Lung (tissue), 12 donors: Measurements from ENCODE around the gene DENND2A. TPM values are rescaled to one million over a fixed set of nuclear protein-coding genes. Genes with fewer than 3 reads are reported as not detected.
A peak's percentile ranks its signal among the peaks of the same experiment; 100 is the strongest.

Source experiments
- ATAC-seq: fragments of 200-7000 bp; cut with Tn5 transposase; one replicate; pipeline ENCODE4 v1.9.1; 2020; ENCODE audit warnings: moderate number of reproducible peaks; ENCODE audit not compliant: insufficient read depth, low FRiP score
- DNase-seq, 3 donors: peaks; one replicate each; pipeline ENCODE4 v3.0.0-alpha.2; 2013 to 2017
- H3K27ac ChIP-seq, 2 donors: one replicate each; pipeline ENCODE4 v1.5.1; 2013; ENCODE audit warnings: mild to moderate bottlenecking in 2 of 2, moderate library complexity in 2 of 2, control low read depth in 1 of 2, inconsistent platforms in 1 of 2, low read depth in 1 of 2, low read length in 1 of 2
- H3K27me3 ChIP-seq, 3 donors: one replicate each; pipeline ENCODE4 v1.5.1; 2013; ENCODE audit warnings: low read length in 2 of 3; ENCODE audit not compliant: control insufficient read depth in 3 of 3, insufficient read depth in 3 of 3
- H3K36me3 ChIP-seq, 4 donors: one replicate each; pipeline ENCODE4 v1.5.1; 2013; ENCODE audit warnings: low read length in 4 of 4, mild to moderate bottlenecking in 1 of 4, moderate library complexity in 1 of 4; ENCODE audit not compliant: control insufficient read depth in 4 of 4, insufficient read depth in 4 of 4
- H3K4me1 ChIP-seq, 5 donors: one replicate each; pipeline ENCODE4 v1.5.1; 2013; ENCODE audit warnings: low read length in 5 of 5, mild to moderate bottlenecking in 2 of 5, moderate library complexity in 1 of 5; ENCODE audit not compliant: control insufficient read depth in 5 of 5, insufficient read depth in 5 of 5
- H3K4me3 ChIP-seq: one replicate; pipeline ENCODE4 v1.5.1; 2013; ENCODE audit warnings: mild to moderate bottlenecking, control low read depth, moderate library complexity
- H3K9ac ChIP-seq, 2 donors: one replicate each; pipeline ENCODE4 v1.5.1; 2013; ENCODE audit warnings: low read length in 2 of 2, control low read depth in 1 of 2; ENCODE audit not compliant: insufficient read depth in 1 of 2
- H3K9me3 ChIP-seq, 4 donors: one replicate each; pipeline ENCODE4 v1.5.1; 2013; ENCODE audit warnings: low read length in 3 of 4, mild to moderate bottlenecking in 1 of 4, moderate library complexity in 1 of 4; ENCODE audit not compliant: control insufficient read depth in 4 of 4, insufficient read depth in 3 of 4
- WGBS, 2 donors: extraction: QIAGEN DNeasy Blood & Tissue Kit; methylation state at CpG; one replicate each; pipeline ENCODE4 v1.1.7; 2013; 5-methylcytosine and 5-hydroxymethylcytosine counted together
- polyA plus RNA-seq, 2 donors: library from polyadenylated mRNA; stranded (reverse); fragments of 200-250 nt; gene quantifications; one replicate each; pipeline ENCODE4 v1.2.1, GENCODE V29; 2013
- total RNA-seq, 2 donors: library from RNA; depleted of rRNA in 1 of 2; stranded (reverse); fragments of >200 nt in 1 of 2; gene quantifications; one replicate each; pipeline ENCODE4 v1.2.1, GENCODE V29; 2014 to 2021
- TF ChIP-seq, protein P1 (sequence below): IDR thresholded peaks from 2 replicates; pipeline ENCODE4 v1.5.1; 2012; ENCODE audit warnings: mild to moderate bottlenecking; ENCODE audit errors: control extremely low read depth, extremely low read depth
- donor health status: control.
- donor health status: control.
- donor health status: Bipolar disorder and iron deficiency.
- donor health status: healthy.
- donor health status: DM: yes; HTN: yes; CAD: no.

DENND2A gene
- total and polyA plus RNA-seq, 4 donors: 4.1 to 32.4 (median 9.7) TPM

DNA sequence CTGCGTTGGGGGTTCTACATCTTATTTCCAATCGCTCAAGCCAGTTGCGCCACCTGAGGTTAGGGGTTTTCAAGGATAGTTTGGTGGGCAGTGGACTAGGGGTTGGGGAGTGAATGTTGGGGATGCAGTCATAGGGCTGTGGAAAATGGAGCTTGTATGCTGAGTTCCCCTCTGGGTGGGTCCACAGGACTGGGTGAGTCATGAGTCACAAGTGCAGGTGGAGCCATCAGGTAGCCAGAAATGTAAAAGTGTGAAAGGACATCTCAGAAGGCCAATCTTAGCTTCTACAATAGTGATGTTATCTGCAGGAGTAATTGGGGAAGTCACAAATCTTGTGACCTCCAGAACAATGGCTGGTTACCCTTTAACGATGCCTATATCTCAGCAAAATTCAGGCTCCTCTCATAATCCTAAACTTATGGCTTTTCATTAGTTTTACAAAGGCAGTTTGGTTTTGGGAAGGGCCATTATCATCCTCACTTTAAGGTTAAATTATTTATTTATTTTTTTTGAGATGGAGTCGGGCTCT lies 143.3 kb downstream of the DENND2A start:
- no peak for ATAC-seq
- TF ChIP-seq, protein P1, sequence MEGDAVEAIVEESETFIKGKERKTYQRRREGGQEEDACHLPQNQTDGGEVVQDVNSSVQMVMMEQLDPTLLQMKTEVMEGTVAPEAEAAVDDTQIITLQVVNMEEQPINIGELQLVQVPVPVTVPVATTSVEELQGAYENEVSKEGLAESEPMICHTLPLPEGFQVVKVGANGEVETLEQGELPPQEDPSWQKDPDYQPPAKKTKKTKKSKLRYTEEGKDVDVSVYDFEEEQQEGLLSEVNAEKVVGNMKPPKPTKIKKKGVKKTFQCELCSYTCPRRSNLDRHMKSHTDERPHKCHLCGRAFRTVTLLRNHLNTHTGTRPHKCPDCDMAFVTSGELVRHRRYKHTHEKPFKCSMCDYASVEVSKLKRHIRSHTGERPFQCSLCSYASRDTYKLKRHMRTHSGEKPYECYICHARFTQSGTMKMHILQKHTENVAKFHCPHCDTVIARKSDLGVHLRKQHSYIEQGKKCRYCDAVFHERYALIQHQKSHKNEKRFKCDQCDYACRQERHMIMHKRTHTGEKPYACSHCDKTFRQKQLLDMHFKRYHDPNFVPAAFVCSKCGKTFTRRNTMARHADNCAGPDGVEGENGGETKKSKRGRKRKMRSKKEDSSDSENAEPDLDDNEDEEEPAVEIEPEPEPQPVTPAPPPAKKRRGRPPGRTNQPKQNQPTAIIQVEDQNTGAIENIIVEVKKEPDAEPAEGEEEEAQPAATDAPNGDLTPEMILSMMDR: no peak
- H3K9me3 ChIP-seq: no peaks in the 10 kb centered on the region
- H3K4me3 ChIP-seq: no peak overlapping the region
- H3K9ac ChIP-seq: no peak overlapping the region
- DNase-seq: no peak
- no peaks in the 10 kb centered on the region for H3K27me3 ChIP-seq
- 74% methylated on average over 5 of the region's 5 CpGs for WGBS, 2 donors
- H3K27ac ChIP-seq: no peak overlapping the region
- H3K4me1 ChIP-seq: peaks cover 0 to 2% (median 0%) of the 10 kb centered on the region in 5 donors
- no peaks in the 10 kb centered on the region for H3K36me3 ChIP-seq

DNA sequence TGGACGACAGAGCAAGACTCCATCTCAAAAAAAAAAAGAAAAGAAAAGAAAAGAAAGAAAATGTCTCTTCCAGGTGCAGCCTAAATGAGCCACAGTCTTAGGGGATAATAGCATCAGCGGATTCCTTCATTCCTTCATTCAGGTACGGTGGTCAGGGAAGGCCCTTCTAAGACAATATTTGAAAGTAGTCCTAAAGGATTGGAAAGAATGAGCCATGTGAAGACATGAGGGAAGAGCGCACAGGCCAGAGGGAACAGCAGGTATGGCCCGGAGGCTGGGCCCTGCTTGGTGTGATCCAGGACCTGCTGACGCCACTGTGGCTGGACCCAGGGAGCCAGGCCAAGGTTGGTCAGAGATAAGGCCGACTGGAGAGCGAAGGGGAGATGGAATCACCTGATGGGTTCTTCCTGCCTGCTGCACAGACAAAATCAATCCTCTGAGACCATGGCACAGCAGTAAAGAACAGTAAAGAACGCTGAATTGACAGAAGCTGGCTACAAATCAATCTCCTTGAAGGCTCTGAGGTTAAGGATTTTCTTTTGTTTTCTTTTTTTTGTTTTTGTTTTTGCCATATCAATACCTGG lies 145.0 kb downstream of the DENND2A start:
- no peak overlapping the region for H3K9ac ChIP-seq
- TF ChIP-seq, protein P1: no peak
- no peaks in the 10 kb centered on the region for H3K36me3 ChIP-seq
- H3K4me3 ChIP-seq: no peak overlapping the region
- no peak for DNase-seq
- no peaks in the 10 kb centered on the region for H3K9me3 ChIP-seq
- 91% methylated on average over 8 to 9 of the region's 9 CpGs for WGBS, 2 donors
- ATAC-seq: no peak
- no peak overlapping the region for H3K27ac ChIP-seq
- no peaks in the 10 kb centered on the region for H3K4me1 ChIP-seq
- H3K27me3 ChIP-seq: no peaks in the 10 kb centered on the region

DNA sequence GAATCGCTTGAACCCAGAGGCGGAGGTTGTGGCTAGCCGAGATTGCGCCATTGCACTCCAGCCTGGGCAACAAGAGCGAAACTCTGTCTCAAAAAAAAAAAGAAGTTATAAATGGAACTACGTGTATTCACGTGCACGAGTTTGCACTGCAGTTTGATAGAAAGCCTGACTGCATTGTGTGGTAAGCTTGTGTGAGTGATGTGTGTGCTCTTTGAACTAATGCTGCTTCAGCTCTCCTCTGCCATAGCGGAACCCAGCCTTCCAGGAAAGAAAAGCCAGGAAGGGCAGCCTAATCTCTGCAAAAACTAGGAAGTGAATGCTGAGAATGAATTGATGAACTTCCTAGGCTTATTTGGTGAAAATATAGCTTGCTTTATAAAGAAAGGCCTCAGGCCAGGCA lies 145.7 kb downstream of the DENND2A start:
- peak; percentile 70 for ATAC-seq
- WGBS, 2 donors: 73 to 76% methylated on average over 9 of the region's 9 CpGs
- TF ChIP-seq, protein P1: no peak

DNA sequence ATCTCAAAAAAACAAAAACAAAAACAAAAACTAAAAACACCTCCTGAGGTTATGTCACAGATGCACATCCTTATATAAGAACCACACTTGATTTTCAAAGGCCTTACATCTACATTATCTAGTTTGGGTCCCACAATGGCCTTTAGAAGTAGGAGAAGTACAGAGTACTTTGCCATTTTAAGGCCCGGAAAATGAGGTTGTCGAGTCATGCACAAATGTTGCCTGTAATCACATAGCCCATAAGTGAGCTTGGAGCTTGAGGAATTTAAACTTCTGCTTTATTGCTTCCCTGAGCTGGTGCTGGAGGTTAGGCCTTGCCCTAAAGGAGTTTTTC lies 151.6 kb downstream of the DENND2A start:
- Histone ChIP-seq H3K27me3 (no peaks in the 10 kb centered on the region), H3K36me3 (no peaks in the 10 kb centered on the region), H3K4me1 (peaks cover 0 to 1% (median 0%) of the 10 kb centered on the region in 5 donors), H3K4me3 (no peak overlapping the region), H3K9me3 (no peaks in the 10 kb centered on the region), H3K27ac (no peak overlapping the region), H3K9ac (no peak overlapping the region)
- 33 to 72% methylated on average over 2 of the region's 2 CpGs for WGBS, 2 donors
- ATAC-seq (no peak), DNase-seq (no peak)
- TF ChIP-seq, protein P1: no peak

More for the DNA sequence above, 145.7 kb downstream of the DENND2A start:
- no peaks in the 10 kb centered on the region for H3K4me1 ChIP-seq
- no peak overlapping the region for H3K27ac ChIP-seq
- peak in 1 of 3 donors; percentile 18 for DNase-seq
- no peak overlapping the region for H3K4me3 ChIP-seq
- no peaks in the 10 kb centered on the region for H3K27me3 ChIP-seq
- H3K9me3 ChIP-seq: no peaks in the 10 kb centered on the region
- no peak overlapping the region for H3K9ac ChIP-seq
- no peaks in the 10 kb centered on the region for H3K36me3 ChIP-seq
